GM10266 (cell line): ENCODE results near the gene DPYSL3.
A peak's percentile ranks its signal among the peaks of the same experiment; 100 is the strongest.

Experiments
- DNase-seq: peaks from one replicate; pipeline ENCODE4 v3.0.0; 2012; ENCODE audit errors: extremely low spot score
- TF ChIP-seq, protein P1 (sequence below): IDR thresholded peaks from 2 replicates; pipeline ENCODE4 v1.5.1; 2012; ENCODE audit warnings: mild to moderate bottlenecking, low read depth; ENCODE audit not compliant: control insufficient read depth, insufficient read depth; ENCODE audit errors: missing control alignments

DPYSL3 gene

GRCh38 chr5:147458581-147458980, 51.3 kb downstream of the DPYSL3 start:
- TF ChIP-seq, protein P1, sequence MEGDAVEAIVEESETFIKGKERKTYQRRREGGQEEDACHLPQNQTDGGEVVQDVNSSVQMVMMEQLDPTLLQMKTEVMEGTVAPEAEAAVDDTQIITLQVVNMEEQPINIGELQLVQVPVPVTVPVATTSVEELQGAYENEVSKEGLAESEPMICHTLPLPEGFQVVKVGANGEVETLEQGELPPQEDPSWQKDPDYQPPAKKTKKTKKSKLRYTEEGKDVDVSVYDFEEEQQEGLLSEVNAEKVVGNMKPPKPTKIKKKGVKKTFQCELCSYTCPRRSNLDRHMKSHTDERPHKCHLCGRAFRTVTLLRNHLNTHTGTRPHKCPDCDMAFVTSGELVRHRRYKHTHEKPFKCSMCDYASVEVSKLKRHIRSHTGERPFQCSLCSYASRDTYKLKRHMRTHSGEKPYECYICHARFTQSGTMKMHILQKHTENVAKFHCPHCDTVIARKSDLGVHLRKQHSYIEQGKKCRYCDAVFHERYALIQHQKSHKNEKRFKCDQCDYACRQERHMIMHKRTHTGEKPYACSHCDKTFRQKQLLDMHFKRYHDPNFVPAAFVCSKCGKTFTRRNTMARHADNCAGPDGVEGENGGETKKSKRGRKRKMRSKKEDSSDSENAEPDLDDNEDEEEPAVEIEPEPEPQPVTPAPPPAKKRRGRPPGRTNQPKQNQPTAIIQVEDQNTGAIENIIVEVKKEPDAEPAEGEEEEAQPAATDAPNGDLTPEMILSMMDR = no peak
- no peak for DNase-seq

DNA sequence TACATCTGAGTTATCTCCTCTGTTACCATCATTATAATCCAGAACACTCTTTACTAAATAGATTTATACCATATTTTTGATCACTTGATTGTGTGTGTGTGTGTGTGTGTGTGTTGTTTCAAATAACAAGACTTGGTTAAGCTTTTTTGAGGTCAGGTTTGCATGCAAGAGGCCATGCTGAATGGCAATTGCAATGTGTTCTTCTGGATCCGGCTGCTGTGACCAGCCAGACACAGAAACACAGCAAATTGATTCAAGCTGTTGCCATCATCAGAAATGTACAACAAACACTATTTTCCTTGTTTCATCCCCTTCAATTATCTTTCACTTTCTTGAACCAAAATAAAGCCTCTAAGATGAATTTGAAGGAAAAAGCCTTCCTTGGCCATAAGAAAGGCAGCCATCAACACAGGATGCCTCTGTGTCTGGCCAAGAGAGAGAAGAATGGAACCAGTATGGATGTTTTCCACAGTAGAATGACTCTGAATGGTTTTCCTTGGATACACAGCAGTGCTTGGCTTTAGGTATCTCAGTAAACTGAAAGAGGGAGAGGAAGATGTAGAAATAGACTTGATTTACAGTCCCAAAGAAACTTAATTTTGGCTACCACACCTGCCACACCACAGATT, 53.9 kb downstream of the DPYSL3 start:
- TF ChIP-seq, protein P1 = no peak
- no peak for DNase-seq

DNA sequence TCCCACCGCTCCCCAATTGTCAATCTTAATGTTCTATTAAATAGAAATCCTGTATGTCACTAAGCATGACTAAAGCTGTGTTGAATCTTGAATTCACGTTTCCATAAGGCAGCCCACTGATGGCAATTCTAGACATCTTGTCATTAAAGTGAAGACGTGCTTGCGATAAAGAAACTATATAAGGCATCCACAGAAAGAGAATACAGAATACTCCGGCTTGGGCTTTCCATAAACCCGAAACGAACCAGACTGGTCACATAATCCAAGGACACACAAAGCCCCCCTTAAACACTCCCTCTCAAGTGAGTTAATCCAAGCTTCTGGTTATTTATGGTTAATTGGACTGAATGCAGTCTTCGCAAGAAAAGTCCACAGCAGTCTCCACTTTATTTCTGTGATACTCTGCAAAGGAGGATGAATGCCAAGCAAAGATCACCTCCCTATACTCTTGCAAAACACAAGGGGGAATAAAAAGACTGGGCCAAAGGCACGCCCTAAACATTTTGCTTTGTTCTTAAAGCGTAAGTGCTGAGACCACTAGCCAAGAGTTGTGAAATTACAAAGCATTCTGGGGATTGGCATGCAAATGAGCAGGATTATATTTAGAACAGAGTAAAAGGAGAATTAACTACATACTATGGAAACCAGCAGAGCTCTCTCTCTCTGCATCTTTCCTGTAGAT, 54.7 kb downstream of the DPYSL3 start:
- DNase-seq = peak; percentile 48
- TF ChIP-seq, protein P1 = no peak

DNA sequence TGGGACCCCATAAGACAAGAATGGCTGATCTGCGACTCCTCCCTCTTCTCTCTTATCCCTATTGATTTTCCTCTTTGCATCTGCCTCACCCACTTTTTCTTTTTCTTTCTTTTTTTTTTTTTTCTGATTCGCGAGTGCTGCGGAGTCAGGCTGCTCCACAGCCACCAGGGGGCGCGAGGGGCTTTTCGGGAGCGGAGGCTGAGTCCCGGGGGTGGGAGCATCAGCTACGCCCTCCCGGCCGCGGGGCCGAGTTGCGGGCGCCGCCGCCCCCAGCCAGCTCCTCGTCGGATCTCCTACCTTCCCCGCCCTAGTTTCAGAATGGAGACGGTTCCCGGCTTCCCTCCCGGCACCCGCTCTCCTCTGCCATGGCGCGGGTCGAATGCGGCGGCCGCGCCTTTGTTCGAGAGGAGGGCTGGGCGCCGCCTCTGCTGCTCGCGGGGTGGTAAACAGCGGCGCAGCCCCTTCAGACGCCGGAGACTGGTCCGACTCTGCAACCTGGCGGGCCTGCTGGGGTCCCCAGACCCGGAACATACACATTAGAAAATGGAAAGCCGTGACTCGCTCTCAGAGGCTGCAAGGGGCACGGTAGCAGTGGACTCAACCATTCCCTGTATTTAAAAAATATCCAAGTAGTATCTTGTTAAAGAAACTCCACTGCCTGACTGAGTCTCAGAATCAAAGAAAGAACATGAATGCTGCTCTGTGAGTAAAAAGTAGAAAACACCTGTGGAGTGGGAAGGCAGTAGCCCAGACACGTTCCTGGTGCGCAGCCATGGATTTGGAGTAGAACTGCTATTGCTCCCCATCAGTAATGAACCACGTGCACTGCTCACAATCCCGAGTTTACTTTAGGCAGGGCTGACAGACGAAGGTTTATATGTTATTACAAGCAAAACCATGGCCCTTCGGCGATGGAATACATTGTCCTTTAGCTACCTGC, 55.7 kb downstream of the DPYSL3 start:
- TF ChIP-seq, protein P1 = peak; percentile 78
- DNase-seq = peak; percentile 86

- TF ChIP-seq, protein P1 = no peak
- peak; percentile 18 for DNase-seq
Observed at GRCh38 chr5:147452165-147452811, 57.6 kb downstream of the DPYSL3 start.

DNA sequence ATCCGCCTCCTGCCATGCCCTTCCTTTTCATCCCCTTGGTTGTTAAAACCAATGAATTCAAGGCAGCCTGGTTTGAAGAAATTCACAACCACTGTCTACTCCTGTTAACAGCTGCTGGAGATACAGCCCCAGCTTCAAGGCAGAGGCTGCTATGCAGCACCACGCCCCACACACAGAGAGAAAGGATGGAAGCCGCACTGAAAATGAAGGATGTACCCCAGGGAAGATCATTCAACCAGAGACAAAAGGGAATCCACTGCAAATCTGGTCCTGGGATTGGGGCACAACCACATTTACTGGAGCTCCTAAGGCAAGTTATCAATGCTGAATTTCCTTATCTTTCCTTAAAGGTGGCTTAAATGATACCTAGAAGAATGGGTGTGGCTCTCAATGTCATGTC, 58.7 kb downstream of the DPYSL3 start:
- no peak for DNase-seq
- TF ChIP-seq, protein P1 = no peak
